B cell (primary cell): ENCODE results near the gene CENPI.

ENCODE experiments used
- CTCF ChIP-seq: fragments of 200-600 bp; IDR thresholded peaks from one replicate; pipeline ENCODE4 v1.8.0; 2022; ENCODE audit warnings: antibody characterized with exemption, mild to moderate bottlenecking
- EZH2 ChIP-seq: IDR thresholded peaks from 2 replicates; pipeline ENCODE4 v1.6.1; 2012; ENCODE audit warnings: borderline replicate concordance, low read depth, mild to moderate bottlenecking, moderate library complexity, low read length; ENCODE audit not compliant: insufficient read depth, poor library complexity, severe bottlenecking

- TF ChIP-seq CTCF (no peak), EZH2 (no peak)
Measured at GRCh38 chrX:101108284-101108683, 10.3 kb downstream of the CENPI start.
